Caco-2 (cell line): ENCODE measurements around the gene CD200. TPM values are rescaled to one million over a fixed set of nuclear protein-coding genes. Genes with fewer than 3 reads are reported as not detected.
"Not testable (repeated sequence)": the region's sequence is repeated elsewhere in the genome, so short reads cannot be mapped to it uniquely, and the experiment has no call there.

ENCODE experiments used
- BruUV-seq: library from RNA; stranded (reverse); fragments of 400-500 nt; replicated peaks from 2 replicates; lab custom pipeline; 2021; lab: Mats Ljungman, UMichigan
- CTCF ChIA-PET: fragments of 300-600 bp; sonication (Branson Sonifier 250); formaldehyde crosslinking; loops from one replicate; lab custom pipeline; 2022; ENCODE audit warnings: antibody characterized with exemption; lab: Charles Lee
- POLR2A ChIA-PET: fragments of 300-600 bp; sonication (Branson Sonifier 250); formaldehyde crosslinking; loops from one replicate; lab custom pipeline; 2022; ENCODE audit warnings: antibody characterized with exemption; lab: Charles Lee
- DNase-seq, 2 experiments: peaks; one replicate each; pipeline versions ENCODE4 v3.0.0 to v3.0.0-alpha.2; 2020 to 2022
- H3K27me3 ChIP-seq: replicated peaks from 2 replicates; pipeline ENCODE4 v1.6.0; 2011; ENCODE audit warnings: low read length; ENCODE audit not compliant: control insufficient read depth, insufficient read depth
- H3K36me3 ChIP-seq: 2 replicates; pipeline ENCODE4 v1.5.1; 2011; ENCODE audit warnings: low read length; ENCODE audit not compliant: control insufficient read depth, insufficient read depth
- H3K4me1 ChIP-seq: fragments of 250-450 bp; sonication (Bioruptor Pico); 2 replicates; pipeline ENCODE4 v1.5.1; 2020; ENCODE audit warnings: mild to moderate bottlenecking
- H3K4me3 ChIP-seq: 2 replicates; pipeline ENCODE4 v1.5.1; 2011; ENCODE audit warnings: low read depth, mild to moderate bottlenecking, control low read depth, low read length
- H3K9me3 ChIP-seq: fragments of 250-450 bp; sonication (Bioruptor Pico); 2 replicates; pipeline ENCODE4 v1.5.1; 2020; ENCODE audit warnings: mild to moderate bottlenecking, moderate library complexity
- H3K27ac Mint-ChIP-seq: one replicate; pipeline ENCODE4 v1.8.0; 2022; ENCODE audit warnings: mixed read lengths; ENCODE audit not compliant: unreplicated experiment
- H3K27me3 Mint-ChIP-seq: one replicate; pipeline ENCODE4 v1.8.0; 2022; ENCODE audit warnings: mixed read lengths; ENCODE audit not compliant: insufficient read depth, unreplicated experiment
- H3K36me3 Mint-ChIP-seq: one replicate; pipeline ENCODE4 v1.8.0; 2022; ENCODE audit warnings: mild to moderate bottlenecking, mixed read lengths; ENCODE audit not compliant: insufficient read depth, unreplicated experiment
- H3K4me1 Mint-ChIP-seq: one replicate; pipeline ENCODE4 v1.8.0; 2022; ENCODE audit warnings: low read depth, mixed read lengths; ENCODE audit not compliant: unreplicated experiment
- H3K4me3 Mint-ChIP-seq: one replicate; pipeline ENCODE4 v1.8.0; 2022; ENCODE audit warnings: mild to moderate bottlenecking, moderate library complexity, mixed read lengths; ENCODE audit not compliant: unreplicated experiment
- H3K9me3 Mint-ChIP-seq: one replicate; pipeline ENCODE4 v1.8.0; 2022; ENCODE audit warnings: mixed read lengths; ENCODE audit not compliant: unreplicated experiment
- CTCF ChIP-seq, 2 experiments: fragments of 200-600 bp in 1 of 2; IDR thresholded peaks; 1 replicate in 1 of 2; 2 replicates in 1 of 2; pipeline versions ENCODE4 v1.5.1 to v1.8.0; 2011 to 2022; ENCODE audit warnings: antibody characterized with exemption in 1 of 2, control low read depth in 1 of 2, inconsistent platforms in 1 of 2, low read depth in 1 of 2, low read length in 1 of 2, mild to moderate bottlenecking in 1 of 2, moderate library complexity in 1 of 2; ENCODE audit not compliant: insufficient read depth in 1 of 2, severe bottlenecking in 1 of 2, unreplicated experiment in 1 of 2
- intact Hi-C: fragments of 100-400 bp; cut with micrococcal nuclease; formaldehyde crosslinking; loops from one replicate; pipeline ENCODE4 v1.10.0; 2022; ENCODE audit not compliant: unreplicated experiment
- total RNA-seq: library from RNA; stranded (reverse); gene quantifications from 2 replicates; pipeline ENCODE4 v1.2.3, GENCODE V29; 2022

CD200 gene
- total RNA-seq, 1 experiment from 2014 or later: 0.45 TPM

GRCh38 chr3:112397556-112397955 lies 64.6 kb downstream of the CD200 start:
- peaks cover 11% of the 10 kb centered on the region; the same call in 1 of the 2 replicates for H3K4me1 ChIP-seq
- Mint-ChIP-seq H3K4me1 (peaks cover 8% of the 10 kb centered on the region), H3K27ac (no peak overlapping the region), H3K9me3 (peaks cover 9% of the 10 kb centered on the region), H3K27me3 (no peaks in the 10 kb centered on the region), H3K4me3 (no peak overlapping the region), H3K36me3 (no peaks in the 10 kb centered on the region)
- no peaks in the 10 kb centered on the region for H3K36me3 ChIP-seq
- intact Hi-C loops: no loop called here
- H3K4me3 ChIP-seq: no peak overlapping the region
- no peak for TF ChIP-seq CTCF (IDR thresholded peaks at IDR 0.05; ENCODE audit: insufficient read depth in 1 of 2, low read depth in 1 of 2, low read length in 1 of 2, severe bottlenecking in 1 of 2, unreplicated experiment in 1 of 2)
- peaks cover 5% of the 10 kb centered on the region; the same call in 1 of the 2 replicates for H3K9me3 ChIP-seq
- DNase-seq: no peak
- ChIA-PET CTCF (no interaction called here), POLR2A (no interaction called here)
- no peaks in the 10 kb centered on the region for H3K27me3 ChIP-seq
- BruUV-seq: no TSS peak

- TF ChIP-seq CTCF (IDR thresholded peaks at IDR 0.05; ENCODE audit: insufficient read depth in 1 of 2, low read depth in 1 of 2, low read length in 1 of 2, severe bottlenecking in 1 of 2, unreplicated experiment in 1 of 2): no peak
- Mint-ChIP-seq H3K9me3 (peaks cover 5% of the 10 kb centered on the region), H3K4me1 (peaks cover 4% of the 10 kb centered on the region), H3K27me3 (no peaks in the 10 kb centered on the region), H3K27ac (no peak overlapping the region), H3K36me3 (no peaks in the 10 kb centered on the region), H3K4me3 (no peak overlapping the region)
- POLR2A ChIA-PET: no interaction called here
- DNase-seq: no peak
- Histone ChIP-seq H3K9me3 (no peaks in the 10 kb centered on the region), H3K4me1 (peaks cover 17% of the 10 kb centered on the region), H3K4me3 (no peak overlapping the region), H3K27me3 (no peaks in the 10 kb centered on the region), H3K36me3 (no peaks in the 10 kb centered on the region)
- CTCF ChIA-PET: no interaction called here
- intact Hi-C loops: no loop called here
- BruUV-seq: no TSS peak
These were observed 66.1 kb downstream of the CD200 start for GRCh38 chr3:112399064-112399463.

DNA sequence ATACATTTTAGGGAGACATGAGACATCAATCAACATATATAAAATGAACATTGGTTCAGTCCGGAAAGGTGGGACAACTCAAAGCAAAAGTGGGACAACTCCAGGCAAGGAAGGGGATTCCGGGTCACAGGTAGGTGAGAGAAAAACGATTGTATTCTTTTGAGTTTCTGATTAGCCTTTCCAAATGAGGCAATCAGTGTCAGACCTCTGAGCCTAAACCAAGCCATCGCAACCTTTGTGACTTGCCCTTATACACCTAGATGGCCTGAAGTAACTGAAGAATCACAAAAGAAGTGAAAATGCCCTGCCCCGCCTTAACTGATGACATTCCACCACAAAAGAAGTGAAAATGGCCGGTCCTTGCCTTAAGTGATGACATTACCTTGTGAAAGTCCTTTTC lies 66.6 kb downstream of the CD200 start:
- intact Hi-C loops, BruUV-seq, H3K9me3 Mint-ChIP-seq, H3K27me3 ChIP-seq, H3K4me3 Mint-ChIP-seq, H3K36me3 ChIP-seq, H3K9me3 ChIP-seq, DNase-seq, H3K27me3 Mint-ChIP-seq, POLR2A ChIA-PET, H3K27ac Mint-ChIP-seq, H3K4me1 Mint-ChIP-seq, H3K4me3 ChIP-seq, CTCF ChIA-PET, H3K36me3 Mint-ChIP-seq: not testable (repeated sequence)
- H3K4me1 ChIP-seq: peaks cover 12% of the 10 kb centered on the region

GRCh38 chr3:112400317-112400716 lies 67.4 kb downstream of the CD200 start:
- peaks cover 11% of the 10 kb centered on the region for H3K4me1 ChIP-seq
- H3K36me3 Mint-ChIP-seq, H3K27me3 ChIP-seq, H3K4me3 Mint-ChIP-seq, BruUV-seq, H3K36me3 ChIP-seq, H3K4me1 Mint-ChIP-seq, intact Hi-C loops, CTCF ChIA-PET, H3K4me3 ChIP-seq, H3K9me3 Mint-ChIP-seq, H3K27me3 Mint-ChIP-seq, H3K9me3 ChIP-seq, DNase-seq, H3K27ac Mint-ChIP-seq, POLR2A ChIA-PET: not testable (repeated sequence)
